Chondrocyte (in vitro differentiated cells): Measurements from ENCODE around the gene EPAS1. TPM values are rescaled to one million over a fixed set of nuclear protein-coding genes. Genes with fewer than 3 reads are reported as not detected.

Experiments used
- DNase-seq: peaks from one replicate; pipeline ENCODE4 v3.0.0; 2021; ENCODE audit warnings: mixed read lengths, low spot score
- H3K27ac Mint-ChIP-seq: one replicate; pipeline ENCODE4 v1.8.0; 2021; ENCODE audit warnings: mild to moderate bottlenecking, moderate library complexity, mixed read lengths; ENCODE audit not compliant: unreplicated experiment
- H3K27me3 Mint-ChIP-seq: 2 replicates; pipeline ENCODE4 v1.8.0; 2021; ENCODE audit warnings: low read depth, mixed read lengths
- H3K36me3 Mint-ChIP-seq: 2 replicates; pipeline ENCODE4 v1.8.0; 2021; ENCODE audit warnings: low read depth, mixed read lengths
- H3K4me1 Mint-ChIP-seq: 2 replicates; pipeline ENCODE4 v1.8.0; 2021; ENCODE audit warnings: low read depth, mild to moderate bottlenecking, mixed read lengths
- H3K4me3 Mint-ChIP-seq: one replicate; pipeline ENCODE4 v1.8.0; 2021; ENCODE audit warnings: mild to moderate bottlenecking, moderate library complexity, mixed read lengths; ENCODE audit not compliant: unreplicated experiment
- H3K9me3 Mint-ChIP-seq: 2 replicates; pipeline ENCODE4 v1.8.0; 2021; ENCODE audit warnings: low read depth, mixed read lengths
- total RNA-seq: library from RNA; stranded (reverse); gene quantifications from 3 replicates; pipeline ENCODE4 v1.2.1, GENCODE V29; 2021
- TF ChIP-seq, protein P1 (sequence below): fragments of 200-600 bp; sonication (generic); IDR thresholded peaks from 2 replicates; pipeline ENCODE4 v1.5.0; 2021; ENCODE audit warnings: antibody characterized with exemption, mild to moderate bottlenecking, moderate library complexity

The EPAS1 gene
- total RNA-seq, 1 donor from 2014 or later, result 122 TPM

DNA sequence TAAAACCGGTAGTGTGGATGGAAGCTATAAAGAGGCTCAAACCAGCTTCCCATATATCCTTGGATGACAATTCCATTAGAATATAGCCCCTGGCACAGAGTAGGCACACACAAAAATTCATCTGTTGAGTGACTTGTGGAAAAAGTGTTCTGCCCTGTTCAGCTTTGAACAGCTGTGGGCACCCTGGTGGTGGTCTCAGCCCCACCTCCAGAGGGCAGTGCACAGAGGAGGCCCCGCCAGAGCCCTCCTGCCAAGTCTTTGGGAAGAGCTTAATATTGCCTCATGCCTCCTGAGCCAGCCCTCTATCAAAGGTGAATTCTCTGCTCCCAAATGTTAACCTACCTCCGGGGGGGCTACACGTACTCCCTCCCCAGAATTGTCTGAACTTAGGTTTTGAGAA, 30.4 kb downstream of the EPAS1 start:
- no peak for DNase-seq
- H3K27ac Mint-ChIP-seq, result no peak overlapping the region
- H3K4me1 Mint-ChIP-seq, result peaks cover 49% of the 10 kb centered on the region
- no peaks in the 10 kb centered on the region for H3K36me3 Mint-ChIP-seq
- TF ChIP-seq, protein P1, sequence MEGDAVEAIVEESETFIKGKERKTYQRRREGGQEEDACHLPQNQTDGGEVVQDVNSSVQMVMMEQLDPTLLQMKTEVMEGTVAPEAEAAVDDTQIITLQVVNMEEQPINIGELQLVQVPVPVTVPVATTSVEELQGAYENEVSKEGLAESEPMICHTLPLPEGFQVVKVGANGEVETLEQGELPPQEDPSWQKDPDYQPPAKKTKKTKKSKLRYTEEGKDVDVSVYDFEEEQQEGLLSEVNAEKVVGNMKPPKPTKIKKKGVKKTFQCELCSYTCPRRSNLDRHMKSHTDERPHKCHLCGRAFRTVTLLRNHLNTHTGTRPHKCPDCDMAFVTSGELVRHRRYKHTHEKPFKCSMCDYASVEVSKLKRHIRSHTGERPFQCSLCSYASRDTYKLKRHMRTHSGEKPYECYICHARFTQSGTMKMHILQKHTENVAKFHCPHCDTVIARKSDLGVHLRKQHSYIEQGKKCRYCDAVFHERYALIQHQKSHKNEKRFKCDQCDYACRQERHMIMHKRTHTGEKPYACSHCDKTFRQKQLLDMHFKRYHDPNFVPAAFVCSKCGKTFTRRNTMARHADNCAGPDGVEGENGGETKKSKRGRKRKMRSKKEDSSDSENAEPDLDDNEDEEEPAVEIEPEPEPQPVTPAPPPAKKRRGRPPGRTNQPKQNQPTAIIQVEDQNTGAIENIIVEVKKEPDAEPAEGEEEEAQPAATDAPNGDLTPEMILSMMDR, result peak; percentile 35
- no peaks in the 10 kb centered on the region for H3K27me3 Mint-ChIP-seq
- H3K4me3 Mint-ChIP-seq, result no peak overlapping the region
- H3K9me3 Mint-ChIP-seq, result no peaks in the 10 kb centered on the region

DNA sequence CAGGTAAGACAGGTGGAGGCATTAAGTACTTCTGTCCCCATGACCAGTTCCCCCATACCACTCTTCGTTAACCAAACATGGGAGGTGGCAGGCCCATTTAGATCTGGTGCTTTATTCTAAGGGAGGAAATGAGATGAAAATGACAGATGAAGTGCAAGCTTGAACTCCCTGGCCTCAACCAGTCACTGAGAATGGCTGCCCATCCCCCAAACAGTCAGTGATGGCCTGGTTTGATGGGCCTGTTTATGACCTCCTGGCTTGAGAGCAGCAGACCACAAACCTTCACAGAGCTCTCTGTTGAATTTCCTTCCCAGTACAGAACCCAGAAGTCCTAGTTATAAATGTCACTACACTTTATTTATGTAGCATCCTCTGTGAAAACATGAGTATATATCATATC, 31.1 kb downstream of the EPAS1 start:
- peaks cover 56% of the 10 kb centered on the region for H3K4me1 Mint-ChIP-seq
- no peak for DNase-seq
- H3K9me3 Mint-ChIP-seq, result no peaks in the 10 kb centered on the region
- no peaks in the 10 kb centered on the region for H3K36me3 Mint-ChIP-seq
- H3K27ac Mint-ChIP-seq, result peak overlapping the region; percentile 99
- H3K4me3 Mint-ChIP-seq, result no peak overlapping the region
- TF ChIP-seq, protein P1, result no peak
- H3K27me3 Mint-ChIP-seq, result no peaks in the 10 kb centered on the region

DNA sequence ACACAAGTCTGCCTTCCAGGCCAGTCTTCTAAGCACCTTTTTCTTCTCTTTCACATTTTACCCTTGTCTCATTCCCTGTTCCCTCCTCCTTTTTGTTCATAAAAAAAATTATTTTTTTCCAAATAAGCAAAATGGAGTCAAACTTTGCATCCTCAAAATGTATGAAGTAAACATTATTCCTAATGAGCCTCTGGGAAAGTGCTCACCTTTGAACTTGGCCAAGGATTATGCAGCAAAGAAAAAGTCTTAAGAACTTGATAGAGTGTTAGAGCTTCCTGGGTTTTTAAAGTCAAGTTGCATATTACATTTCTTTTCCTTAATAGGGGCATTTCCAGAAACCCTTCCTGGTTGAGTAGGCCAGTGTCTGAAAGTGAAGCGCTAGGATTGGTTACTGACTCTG, 31.6 kb downstream of the EPAS1 start:
- no peak for DNase-seq
- H3K36me3 Mint-ChIP-seq, result no peaks in the 10 kb centered on the region
- H3K9me3 Mint-ChIP-seq, result no peaks in the 10 kb centered on the region
- TF ChIP-seq, protein P1, result no peak
- no peak overlapping the region for H3K4me3 Mint-ChIP-seq
- peaks cover 61% of the 10 kb centered on the region for H3K4me1 Mint-ChIP-seq
- no peaks in the 10 kb centered on the region for H3K27me3 Mint-ChIP-seq
- peak overlapping the region; percentile 99 for H3K27ac Mint-ChIP-seq

DNA sequence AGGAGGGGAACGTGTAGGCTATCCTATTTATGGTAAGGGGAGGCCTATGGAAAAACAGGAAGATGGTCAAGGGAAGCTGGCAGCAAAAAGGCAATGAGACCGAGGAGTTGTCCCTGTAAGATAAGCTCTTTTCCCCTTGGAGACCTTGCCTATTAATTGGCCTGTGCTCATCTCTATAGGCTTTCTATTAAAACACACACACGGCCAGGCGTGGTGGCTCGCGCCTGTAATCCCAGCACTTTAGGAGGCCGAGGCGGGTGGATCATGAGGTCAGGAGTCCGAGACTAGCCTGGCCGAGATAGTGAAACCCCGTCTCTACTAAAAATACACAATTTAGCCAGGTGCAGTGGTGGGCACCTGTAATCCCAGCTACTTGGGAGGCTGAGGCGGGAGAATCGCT, 32.1 kb downstream of the EPAS1 start:
- TF ChIP-seq, protein P1, result no peak
- peak overlapping the region; percentile 6 for H3K4me3 Mint-ChIP-seq
- H3K9me3 Mint-ChIP-seq, result no peaks in the 10 kb centered on the region
- no peaks in the 10 kb centered on the region for H3K27me3 Mint-ChIP-seq
- no peaks in the 10 kb centered on the region for H3K36me3 Mint-ChIP-seq
- peaks cover 66% of the 10 kb centered on the region for H3K4me1 Mint-ChIP-seq
- H3K27ac Mint-ChIP-seq, result peak overlapping the region; percentile 99
- DNase-seq, result no peak

DNA sequence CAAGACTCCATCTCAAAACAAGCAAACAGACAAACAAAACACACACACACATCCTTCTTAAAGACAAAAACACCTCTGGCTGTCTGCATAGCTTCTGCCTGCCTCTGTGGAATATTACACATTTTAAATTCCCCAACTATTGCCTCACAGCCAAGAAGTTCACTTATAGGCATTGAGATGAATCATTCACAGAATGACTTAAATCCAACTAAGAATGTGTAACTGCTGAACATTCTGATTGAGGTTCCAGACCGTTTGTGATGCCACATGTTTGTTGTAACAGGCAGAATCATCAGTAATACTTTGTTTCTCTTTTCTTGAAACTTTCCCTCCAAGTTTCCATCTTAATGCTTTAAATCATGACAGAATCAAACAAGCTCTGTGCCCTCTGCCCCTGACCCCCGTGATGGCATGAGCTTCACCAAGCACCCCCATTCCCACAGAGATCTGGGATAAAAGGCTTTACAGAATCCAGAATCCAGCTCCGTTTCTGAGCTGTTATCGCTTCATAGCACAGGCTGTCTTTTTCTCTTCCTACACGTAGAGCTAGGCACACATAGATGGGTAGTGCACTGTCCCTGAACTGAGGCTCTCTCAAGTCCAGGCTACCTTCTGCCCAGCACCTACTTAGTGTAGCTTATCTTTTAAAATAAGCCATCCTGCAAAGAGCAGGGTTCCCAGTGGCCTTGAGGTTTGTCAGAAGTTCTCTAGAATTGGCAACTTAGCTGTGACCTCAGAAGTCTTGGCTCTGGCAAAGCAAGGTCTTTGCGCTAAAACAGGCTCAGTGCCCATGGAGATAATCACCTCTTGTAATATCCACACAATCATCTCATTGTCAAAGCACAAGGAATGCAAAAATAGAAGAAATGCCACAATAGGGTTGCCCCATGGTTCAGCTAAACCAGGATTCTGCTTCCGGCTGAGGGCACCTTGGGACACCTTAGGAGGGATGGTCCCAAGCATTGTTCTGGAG, 32.9 kb downstream of the EPAS1 start:
- Mint-ChIP-seq H3K4me3 (peak overlapping the region; percentile 23), H3K27ac (peak overlapping the region; percentile 99), H3K36me3 (no peaks in the 10 kb centered on the region), H3K9me3 (no peaks in the 10 kb centered on the region), H3K27me3 (no peaks in the 10 kb centered on the region), H3K4me1 (peaks cover 74% of the 10 kb centered on the region)
- TF ChIP-seq, protein P1, result no peak
- DNase-seq, result no peak
